Pancreas (tissue), 10 donors: ENCODE data around the gene GPR143. TPM values are rescaled to one million over a fixed set of nuclear protein-coding genes. Genes with fewer than 3 reads are reported as not detected.

ENCODE experiments used
- ATAC-seq, 4 donors: fragments of 200-7000 bp; cut with Tn5 transposase; one replicate each; pipeline versions ENCODE4 v1.8.0 to v1.9.1; 2020; ENCODE audit warnings: mild to moderate bottlenecking in 4 of 4, moderate library complexity in 4 of 4
- DNase-seq, 6 donors: peaks; one replicate each; pipeline ENCODE4 v3.0.0-alpha.2; 2020
- FAIRE-seq: peaks from 2 replicates; lab custom pipeline; 2012; peaks lifted over from hg19 to GRCh38; lab: Jason Lieb, UNC
- H3K27ac ChIP-seq, 4 donors: fragments of 200-600 bp; sonication (generic); 1 replicate in 3 of 4; 2 replicates in 1 of 4; pipeline versions ENCODE4 v1.5.0 to v1.8.0; 2020
- H3K27me3 ChIP-seq, 4 donors: fragments of 200-600 bp; one replicate each; pipeline ENCODE4 v1.8.0; 2021
- H3K36me3 ChIP-seq, 3 donors: fragments of 200-600 bp; sonication (generic) in 1 of 3; one replicate each; pipeline versions ENCODE4 v1.5.0 to v1.8.0; 2020 to 2021
- H3K4me1 ChIP-seq, 3 donors: fragments of 200-600 bp; one replicate each; pipeline ENCODE4 v1.8.0; 2021
- H3K4me3 ChIP-seq, 4 donors: fragments of 200-600 bp; sonication (generic) in 2 of 4; one replicate each; pipeline versions ENCODE4 v1.5.0 to v1.8.0; 2020 to 2021
- H3K9me3 ChIP-seq, 4 donors: fragments of 200-600 bp; one replicate each; pipeline ENCODE4 v1.8.0; 2021
- CTCF ChIP-seq, 4 donors: fragments of 200-600 bp; sonication (generic) in 3 of 4; IDR thresholded peaks; one replicate each; pipeline versions ENCODE4 v1.5.0 to v1.8.0; 2021; ENCODE audit warnings: antibody characterized with exemption in 4 of 4
- WGBS, 2 donors: extraction: QIAGEN DNeasy Blood & Tissue Kit; methylation state at CpG; one replicate each; pipeline ENCODE4 v1.1.7; 2013; 5-methylcytosine and 5-hydroxymethylcytosine counted together
- intact Hi-C, 3 donors: fragments of 100-400 bp; cut with DNase I; formaldehyde crosslinking; loops; one replicate each; pipeline versions ENCODE4 v1.11.1 to v1.14.2; 2022
- polyA plus RNA-seq, 2 donors: library from polyadenylated mRNA; stranded (reverse); fragments of 200-250 nt; gene quantifications; one replicate each; pipeline ENCODE4 v1.2.3, GENCODE V29; 2013
- total RNA-seq, 6 donors: library from RNA; stranded (reverse); fragmentation: NEBNext Ultra II Directional in 4 of 6; extraction: Animal tissue kit (Norgen Biotek cat#: 25700) in 4 of 6; gene quantifications; one replicate each; pipeline versions ENCODE4 v1.2.1 to v1.2.4, GENCODE V29; 2021 to 2023
- donor health status: healthy with polysubstance abuse.
- donor health status: DM: no; HTN: no; CAD: no; lungs with moderate emphysema.
- donor health status: DM: no; HTN: no; CAD: no.
- donor health status: control.
- donor health status: control.
- donor health status: Bipolar disorder and iron deficiency.
- donor health status: DM: yes; HTN: yes; CAD: no.
- donor health status: DM: no; HTN: no; CAD: no.
- donor health status: DM: no; HTN: no; CAD: no.
- donor health status: DM: yes; HTN: yes; CAD: no.

GPR143 gene
- total and polyA plus RNA-seq, 8 donors = 0.60 to 1.9 (median 1.1) TPM

GRCh38 chrX:9730752-9731151, 34.9 kb downstream of the GPR143 start:
- intact Hi-C loops = no loop called here
- FAIRE-seq = no peak

DNA sequence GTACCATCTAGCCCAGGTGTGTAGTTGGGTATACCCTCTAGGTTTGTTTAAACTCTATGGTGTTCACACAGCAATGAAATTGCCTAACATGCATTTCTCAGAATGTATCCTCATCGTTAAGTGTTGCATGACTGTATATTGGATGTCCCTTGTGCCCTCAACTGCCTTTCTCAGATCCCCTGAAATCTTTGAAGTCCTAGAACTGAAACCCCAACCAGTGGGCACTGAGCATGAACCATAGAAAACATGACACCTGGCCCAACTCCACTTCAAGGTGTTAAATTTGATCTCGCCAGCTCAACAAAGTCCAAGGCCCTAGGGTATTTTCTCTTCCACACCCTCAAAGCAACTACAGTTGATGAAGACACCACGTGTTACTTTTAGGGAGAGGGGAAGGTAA, 35.6 kb downstream of the GPR143 start:
- FAIRE-seq (no peak), DNase-seq (no peak), ATAC-seq (no peak)
- no peaks in the 10 kb centered on the region for H3K9me3 ChIP-seq
- H3K27me3 ChIP-seq = no peaks in the 10 kb centered on the region
- intact Hi-C loops = no loop called here
- H3K4me3 ChIP-seq = no peak overlapping the region
- H3K36me3 ChIP-seq = no peaks in the 10 kb centered on the region
- TF ChIP-seq CTCF (IDR thresholded peaks at IDR 0.05) = no peak
- no peak overlapping the region for H3K27ac ChIP-seq
- no peaks in the 10 kb centered on the region for H3K4me1 ChIP-seq
- 76 to 84% methylated on average over 3 of the region's 3 CpGs for WGBS, 2 donors

More at GRCh38 chrX:9730752-9731151, 34.9 kb downstream of the GPR143 start:
- H3K27ac ChIP-seq = no peak overlapping the region
- 65 to 71% methylated on average over 1 of the region's 1 CpG for WGBS, 2 donors
- DNase-seq (no peak), ATAC-seq (no peak)
- H3K27me3 ChIP-seq = no peaks in the 10 kb centered on the region
- no peaks in the 10 kb centered on the region for H3K9me3 ChIP-seq
- H3K4me1 ChIP-seq = no peaks in the 10 kb centered on the region
- H3K4me3 ChIP-seq = no peak overlapping the region
- no peak for TF ChIP-seq CTCF (IDR thresholded peaks at IDR 0.05)
- no peaks in the 10 kb centered on the region for H3K36me3 ChIP-seq

GRCh38 chrX:9729171-9729885, 36.3 kb downstream of the GPR143 start:
- ATAC-seq (no peak), DNase-seq (no peak), FAIRE-seq (no peak)
- no peak overlapping the region for H3K27ac ChIP-seq
- no peak for TF ChIP-seq CTCF (IDR thresholded peaks at IDR 0.05)
- 78 to 87% methylated on average over 5 of the region's 5 CpGs for WGBS, 2 donors
- H3K4me1 ChIP-seq = no peaks in the 10 kb centered on the region
- no peaks in the 10 kb centered on the region for H3K27me3 ChIP-seq
- H3K9me3 ChIP-seq = no peaks in the 10 kb centered on the region
- intact Hi-C loops = no loop called here
- H3K4me3 ChIP-seq = no peak overlapping the region
- no peaks in the 10 kb centered on the region for H3K36me3 ChIP-seq

- H3K27me3 ChIP-seq = no peaks in the 10 kb centered on the region
- 78 to 89% methylated on average over 3 of the region's 3 CpGs for WGBS, 2 donors
- no peaks in the 10 kb centered on the region for H3K4me1 ChIP-seq
- no peaks in the 10 kb centered on the region for H3K9me3 ChIP-seq
- FAIRE-seq = no peak
- TF ChIP-seq CTCF (IDR thresholded peaks at IDR 0.05) = no peak
- DNase-seq = no peak
- intact Hi-C loops = no loop called here
- no peak for ATAC-seq
- H3K27ac ChIP-seq = no peak overlapping the region
- H3K4me3 ChIP-seq = no peak overlapping the region
- no peaks in the 10 kb centered on the region for H3K36me3 ChIP-seq
These were observed 37.4 kb downstream of the GPR143 start for GRCh38 chrX:9728261-9728660.

GRCh38 chrX:9724711-9725110, 40.9 kb downstream of the GPR143 start:
- no peak for FAIRE-seq
- intact Hi-C loops = no loop called here
- WGBS, 2 donors = 66 to 77% methylated on average over 2 of the region's 2 CpGs
- ATAC-seq = no peak
- TF ChIP-seq CTCF (IDR thresholded peaks at IDR 0.05) = no peak
- Histone ChIP-seq H3K4me3 (no peak overlapping the region), H3K36me3 (no peaks in the 10 kb centered on the region), H3K27ac (no peak overlapping the region), H3K27me3 (no peaks in the 10 kb centered on the region), H3K9me3 (no peaks in the 10 kb centered on the region), H3K4me1 (no peaks in the 10 kb centered on the region)
- no peak for DNase-seq
